Activated B cell treated with CpG ODN at 0.5 μM for 24 hours (primary cell): ENCODE data around the gene IL17F. TPM values are rescaled to one million over a fixed set of nuclear protein-coding genes. Genes with fewer than 3 reads are reported as not detected.
A peak's percentile ranks its signal among the peaks of the same experiment; 100 is the strongest.

Source experiments
- ATAC-seq: fragments of 200-7000 bp; cut with Tn5 transposase; one replicate; pipeline ENCODE4 v1.10.0; 2021; ENCODE audit warnings: low read depth, mild to moderate bottlenecking, moderate library complexity
- CTCF ChIA-PET: fragments of 350-600 bp; sonication (Branson Sonifier 250); formaldehyde crosslinking; loops from one replicate; lab custom pipeline; 2021; ENCODE audit warnings: antibody characterized with exemption; lab: Charles Lee
- POLR2A ChIA-PET: fragments of 350-600 bp; sonication (Branson Sonifier 250); formaldehyde crosslinking; loops from one replicate; lab custom pipeline; 2021; ENCODE audit warnings: antibody characterized with exemption; lab: Charles Lee
- DNase-seq: peaks from one replicate; pipeline ENCODE4 v3.0.0; 2022
- H3K27ac Mint-ChIP-seq: one replicate; pipeline ENCODE4 v1.8.0; 2020; ENCODE audit warnings: mixed read lengths
- H3K27me3 Mint-ChIP-seq: one replicate; pipeline ENCODE4 v1.8.0; 2021; ENCODE audit warnings: mixed read lengths
- H3K36me3 Mint-ChIP-seq: one replicate; pipeline ENCODE4 v1.8.0; 2021; ENCODE audit warnings: low read depth, mixed read lengths
- H3K4me1 Mint-ChIP-seq: one replicate; pipeline ENCODE4 v1.8.0; 2021; ENCODE audit warnings: mixed read lengths
- H3K4me3 Mint-ChIP-seq: one replicate; pipeline ENCODE4 v1.8.0; 2020; ENCODE audit warnings: mild to moderate bottlenecking, mixed read lengths
- H3K9me3 Mint-ChIP-seq: one replicate; pipeline ENCODE4 v1.8.0; 2020; ENCODE audit warnings: mixed read lengths
- intact Hi-C: fragments of 100-400 bp; cut with micrococcal nuclease; formaldehyde crosslinking; loops from one replicate; pipeline ENCODE4 v1.15.1; 2024
- total RNA-seq: library from RNA; stranded (reverse); gene quantifications from 2 replicates; pipeline ENCODE4 v1.2.3, GENCODE V29; 2022
- TF ChIP-seq, protein P1 (sequence below): fragments of 200-600 bp; IDR thresholded peaks from one replicate; pipeline ENCODE4 v1.8.0; 2022; ENCODE audit warnings: antibody characterized with exemption, mild to moderate bottlenecking

IL17F gene
- total RNA-seq, 1 donor from 2014 or later = not detected

DNA sequence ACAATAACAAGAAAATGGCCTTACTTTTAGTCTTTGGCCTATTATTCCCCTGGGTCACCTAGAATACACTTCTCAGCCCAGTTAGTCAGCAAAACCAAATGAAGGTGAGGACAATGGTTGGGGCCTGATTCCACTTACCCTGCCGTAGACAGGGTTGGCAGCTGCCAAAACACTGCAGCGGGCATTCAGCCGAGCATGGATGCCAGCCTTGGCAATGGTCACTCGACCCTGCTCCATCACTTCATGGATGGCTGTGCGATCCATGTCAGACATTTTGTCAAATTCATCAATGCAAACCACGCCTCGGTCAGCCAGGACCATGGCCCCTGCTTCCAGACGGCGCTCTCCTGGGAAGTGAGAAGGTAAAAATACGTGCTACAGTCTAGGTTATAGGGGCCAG lies 31.8 kb upstream of the IL17F start:
- no peaks in the 10 kb centered on the region for H3K9me3 Mint-ChIP-seq
- intact Hi-C loops = no loop called here
- peaks cover 92% of the 10 kb centered on the region for H3K36me3 Mint-ChIP-seq
- CTCF ChIA-PET = no interaction called here
- no peaks in the 10 kb centered on the region for H3K4me1 Mint-ChIP-seq
- TF ChIP-seq, protein P1, sequence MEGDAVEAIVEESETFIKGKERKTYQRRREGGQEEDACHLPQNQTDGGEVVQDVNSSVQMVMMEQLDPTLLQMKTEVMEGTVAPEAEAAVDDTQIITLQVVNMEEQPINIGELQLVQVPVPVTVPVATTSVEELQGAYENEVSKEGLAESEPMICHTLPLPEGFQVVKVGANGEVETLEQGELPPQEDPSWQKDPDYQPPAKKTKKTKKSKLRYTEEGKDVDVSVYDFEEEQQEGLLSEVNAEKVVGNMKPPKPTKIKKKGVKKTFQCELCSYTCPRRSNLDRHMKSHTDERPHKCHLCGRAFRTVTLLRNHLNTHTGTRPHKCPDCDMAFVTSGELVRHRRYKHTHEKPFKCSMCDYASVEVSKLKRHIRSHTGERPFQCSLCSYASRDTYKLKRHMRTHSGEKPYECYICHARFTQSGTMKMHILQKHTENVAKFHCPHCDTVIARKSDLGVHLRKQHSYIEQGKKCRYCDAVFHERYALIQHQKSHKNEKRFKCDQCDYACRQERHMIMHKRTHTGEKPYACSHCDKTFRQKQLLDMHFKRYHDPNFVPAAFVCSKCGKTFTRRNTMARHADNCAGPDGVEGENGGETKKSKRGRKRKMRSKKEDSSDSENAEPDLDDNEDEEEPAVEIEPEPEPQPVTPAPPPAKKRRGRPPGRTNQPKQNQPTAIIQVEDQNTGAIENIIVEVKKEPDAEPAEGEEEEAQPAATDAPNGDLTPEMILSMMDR = no peak
- POLR2A ChIA-PET = no interaction called here
- no peak for DNase-seq
- no peaks in the 10 kb centered on the region for H3K27me3 Mint-ChIP-seq
- no peak overlapping the region for H3K4me3 Mint-ChIP-seq
- H3K27ac Mint-ChIP-seq = no peak overlapping the region
- ATAC-seq = no peak

DNA sequence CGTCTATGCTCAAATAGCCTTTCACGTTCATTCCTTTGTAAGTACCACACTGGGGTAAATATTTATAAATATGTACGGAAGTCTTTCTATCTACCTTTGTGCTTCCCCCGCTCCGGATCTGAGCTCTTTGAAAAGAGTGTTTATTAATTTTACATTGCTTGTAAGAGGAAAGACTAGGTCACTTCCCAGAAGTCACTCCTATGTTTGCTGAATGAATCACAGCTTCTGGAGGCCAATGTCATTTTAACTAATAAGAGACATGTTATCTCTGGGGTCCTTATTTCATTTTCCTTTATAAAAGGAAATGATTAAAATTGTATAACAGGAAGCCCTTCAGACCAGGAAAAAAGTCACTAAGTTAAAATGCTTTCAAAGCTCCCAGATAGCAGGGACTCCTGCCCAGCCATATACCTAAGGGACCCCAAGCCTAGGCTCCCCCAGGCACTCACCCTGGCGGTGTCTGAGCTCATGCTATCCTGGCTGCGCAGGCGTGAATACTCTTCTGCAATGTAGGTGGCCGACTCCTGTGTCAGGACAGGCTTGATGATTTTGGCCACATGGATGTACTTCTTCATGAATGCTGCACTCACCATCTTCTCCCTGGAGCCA lies 27.7 kb upstream of the IL17F start:
- DNase-seq = no peak
- Mint-ChIP-seq H3K4me1 (no peaks in the 10 kb centered on the region), H3K4me3 (no peak overlapping the region), H3K27me3 (no peaks in the 10 kb centered on the region), H3K27ac (no peak overlapping the region), H3K36me3 (peaks cover 93% of the 10 kb centered on the region), H3K9me3 (no peaks in the 10 kb centered on the region)
- CTCF ChIA-PET = no interaction called here
- TF ChIP-seq, protein P1 = no peak
- ATAC-seq = no peak
- POLR2A ChIA-PET = interaction anchor here (0.7 kb wide), 1 partner anchor 11 kb away, joined by 3 read pairs; no protein-coding TSS in a partner anchor
- intact Hi-C loops = no loop called here

GRCh38 chr6:52263709-52264540 lies 19.6 kb upstream of the IL17F start:
- Mint-ChIP-seq H3K9me3 (no peaks in the 10 kb centered on the region), H3K4me3 (no peak overlapping the region)

GRCh38 chr6:52262620-52263344 lies 18.5 kb upstream of the IL17F start:
- Mint-ChIP-seq H3K27me3 (no peaks in the 10 kb centered on the region), H3K27ac (no peak overlapping the region), H3K4me3 (no peak overlapping the region), H3K9me3 (no peaks in the 10 kb centered on the region), H3K36me3 (peaks cover 66% of the 10 kb centered on the region), H3K4me1 (peaks cover 3% of the 10 kb centered on the region)
- intact Hi-C loops = loop anchor here (1.0 kb wide), 5 partner anchors 99 to 407 kb away; partner anchors contain the start of gene PKHD1
- DNase-seq = no peak
- TF ChIP-seq, protein P1 = no peak
- ATAC-seq = no peak
- ChIA-PET CTCF (interaction anchor here (1.3 to 3.3 kb wide), 5 partner anchors 23 to 213 kb away, joined by 3 to 10 read pairs (median 6); partner anchors contain the start of gene MCM3), POLR2A (interaction anchor here (0.7 kb wide), 1 partner anchor 41 kb away, joined by 7 read pairs; no protein-coding TSS in a partner anchor)

More at GRCh38 chr6:52263709-52264540, 19.6 kb upstream of the IL17F start:
- H3K36me3 Mint-ChIP-seq = peaks cover 77% of the 10 kb centered on the region
- TF ChIP-seq, protein P1 = peak; percentile 94
- H3K27me3 Mint-ChIP-seq = no peaks in the 10 kb centered on the region
- intact Hi-C loops = loop anchor here (1.0 kb wide), 5 partner anchors 101 to 409 kb away; partner anchors contain the start of gene PKHD1
- ChIA-PET POLR2A (no interaction called here), CTCF (interaction anchor here (0.6 to 3.3 kb wide), 10 partner anchors 16 to 214 kb away, joined by 3 to 10 read pairs (median 5); partner anchors contain the start of genes MCM3 and PAQR8)
- peaks cover 3% of the 10 kb centered on the region for H3K4me1 Mint-ChIP-seq
- ATAC-seq (peak; percentile 70), DNase-seq (peak; percentile 33)
- no peak overlapping the region for H3K27ac Mint-ChIP-seq
